ENCODE results near the gene MGMT.

DNA sequence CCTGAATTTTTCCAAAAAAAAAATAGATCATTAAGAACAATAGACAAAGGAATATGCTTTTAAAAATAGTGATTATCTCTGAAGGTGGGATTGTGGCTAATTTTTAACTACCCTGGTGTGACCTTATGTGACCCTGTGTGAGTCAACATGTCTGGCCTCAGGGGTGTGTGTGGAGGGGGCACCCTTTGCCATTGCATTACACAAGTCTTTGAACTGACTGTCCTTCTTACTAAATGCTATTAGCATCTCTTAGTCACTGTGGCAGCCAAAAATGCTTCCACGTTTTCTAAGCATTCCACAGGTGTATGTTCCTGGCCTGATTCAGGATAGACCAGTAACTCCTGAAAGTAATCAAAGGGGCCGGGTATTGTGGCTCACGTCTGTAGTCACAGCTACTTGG, 175.4 kb downstream of the MGMT start:
- TF ChIP-seq, protein P1, sequence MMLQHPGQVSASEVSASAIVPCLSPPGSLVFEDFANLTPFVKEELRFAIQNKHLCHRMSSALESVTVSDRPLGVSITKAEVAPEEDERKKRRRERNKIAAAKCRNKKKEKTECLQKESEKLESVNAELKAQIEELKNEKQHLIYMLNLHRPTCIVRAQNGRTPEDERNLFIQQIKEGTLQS (IDR thresholded peaks at IDR 0.05): no peak
- no peak for TF ChIP-seq YY1 (IDR thresholded peaks at IDR 0.05; ENCODE audit: extremely low read depth, insufficient replicate concordance, low read depth, low read length)
- no peak for TF ChIP-seq JUND (IDR thresholded peaks at IDR 0.05)
- no peak for TF ChIP-seq EZH2phosphoT487 (IDR thresholded peaks at IDR 0.05; ENCODE audit: borderline replicate concordance)
- TF ChIP-seq POLR2A (IDR thresholded peaks at IDR 0.05; ENCODE audit: borderline replicate concordance, extremely low read depth, insufficient read depth, insufficient read length): no peak
- TF ChIP-seq, protein P2, sequence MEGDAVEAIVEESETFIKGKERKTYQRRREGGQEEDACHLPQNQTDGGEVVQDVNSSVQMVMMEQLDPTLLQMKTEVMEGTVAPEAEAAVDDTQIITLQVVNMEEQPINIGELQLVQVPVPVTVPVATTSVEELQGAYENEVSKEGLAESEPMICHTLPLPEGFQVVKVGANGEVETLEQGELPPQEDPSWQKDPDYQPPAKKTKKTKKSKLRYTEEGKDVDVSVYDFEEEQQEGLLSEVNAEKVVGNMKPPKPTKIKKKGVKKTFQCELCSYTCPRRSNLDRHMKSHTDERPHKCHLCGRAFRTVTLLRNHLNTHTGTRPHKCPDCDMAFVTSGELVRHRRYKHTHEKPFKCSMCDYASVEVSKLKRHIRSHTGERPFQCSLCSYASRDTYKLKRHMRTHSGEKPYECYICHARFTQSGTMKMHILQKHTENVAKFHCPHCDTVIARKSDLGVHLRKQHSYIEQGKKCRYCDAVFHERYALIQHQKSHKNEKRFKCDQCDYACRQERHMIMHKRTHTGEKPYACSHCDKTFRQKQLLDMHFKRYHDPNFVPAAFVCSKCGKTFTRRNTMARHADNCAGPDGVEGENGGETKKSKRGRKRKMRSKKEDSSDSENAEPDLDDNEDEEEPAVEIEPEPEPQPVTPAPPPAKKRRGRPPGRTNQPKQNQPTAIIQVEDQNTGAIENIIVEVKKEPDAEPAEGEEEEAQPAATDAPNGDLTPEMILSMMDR (IDR thresholded peaks at IDR 0.05 in 2 of 3, conservative IDR thresholded peaks at IDR 0.05 in 1 of 3; ENCODE audit: borderline replicate concordance in 1 of 3, insufficient read depth in 1 of 3, low read depth in 2 of 3, low read length in 2 of 3): no peak
- no peak for TF ChIP-seq CEBPB (IDR thresholded peaks at IDR 0.05; ENCODE audit: low read depth)
